Astrocyte (in vitro differentiated cells and primary cell): ENCODE measurements around the gene VPS37C. TPM values are rescaled to one million over a fixed set of nuclear protein-coding genes. Genes with fewer than 3 reads are reported as not detected.

Source experiments
- DNase-seq: peaks from one replicate; pipeline ENCODE4 v3.0.0-alpha.2; 2010; ENCODE audit warnings: low read depth
- FAIRE-seq: peaks from 2 replicates; lab custom pipeline; 2011; peaks lifted over from hg19 to GRCh38; lab: Jason Lieb, UNC
- H2AFZ ChIP-seq: 2 replicates; pipeline ENCODE4 v1.6.0; 2012; ENCODE audit warnings: low read depth, low read length, inconsistent platforms
- H3K27ac ChIP-seq: 2 replicates; pipeline ENCODE4 v1.5.1; 2011; ENCODE audit warnings: low read depth, low read length, inconsistent platforms
- H3K27me3 ChIP-seq: 2 replicates; pipeline ENCODE4 v1.6.0; 2011; ENCODE audit warnings: low read length, inconsistent platforms; ENCODE audit not compliant: insufficient read depth
- H3K36me3 ChIP-seq: 2 replicates; pipeline ENCODE4 v1.5.1; 2011; ENCODE audit warnings: low read length, inconsistent platforms; ENCODE audit not compliant: insufficient read depth
- H3K4me1 ChIP-seq: 2 replicates; pipeline ENCODE4 v1.5.1; 2011; ENCODE audit warnings: low read length, inconsistent platforms; ENCODE audit not compliant: insufficient read depth
- H3K4me2 ChIP-seq: 2 replicates; pipeline ENCODE4 v1.6.0; 2012; ENCODE audit warnings: low read length, inconsistent platforms
- H3K4me3 ChIP-seq: 2 replicates; pipeline ENCODE4 v1.5.1; 2011; ENCODE audit warnings: low read depth, mild to moderate bottlenecking, low read length, inconsistent platforms; ENCODE audit not compliant: insufficient read depth
- H3K79me2 ChIP-seq: 2 replicates; pipeline ENCODE4 v1.6.0; 2012; ENCODE audit warnings: mild to moderate bottlenecking, low read length, inconsistent platforms; ENCODE audit not compliant: insufficient read depth
- H3K9ac ChIP-seq: 2 replicates; pipeline ENCODE4 v1.6.0; 2012; ENCODE audit warnings: mild to moderate bottlenecking, low read length, inconsistent platforms
- H3K9me3 ChIP-seq: 2 replicates; pipeline ENCODE4 v1.5.1; 2012; ENCODE audit warnings: low read depth, mild to moderate bottlenecking, low read length, inconsistent platforms; ENCODE audit not compliant: insufficient read depth
- H4K20me1 ChIP-seq: 2 replicates; pipeline ENCODE4 v1.6.0; 2012; ENCODE audit warnings: low read length, inconsistent platforms; ENCODE audit not compliant: insufficient read depth
- H3K27ac Mint-ChIP-seq: one replicate; pipeline ENCODE4 v1.8.0; 2021; ENCODE audit warnings: mild to moderate bottlenecking, mixed read lengths; ENCODE audit not compliant: unreplicated experiment
- H3K27me3 Mint-ChIP-seq: one replicate; pipeline ENCODE4 v1.8.0; 2021; ENCODE audit warnings: low read depth, mixed read lengths; ENCODE audit not compliant: unreplicated experiment
- H3K36me3 Mint-ChIP-seq: one replicate; pipeline ENCODE4 v1.8.0; 2021; ENCODE audit warnings: low read depth, mixed read lengths; ENCODE audit not compliant: unreplicated experiment
- H3K4me1 Mint-ChIP-seq: one replicate; pipeline ENCODE4 v1.8.0; 2021; ENCODE audit warnings: low read depth, mixed read lengths; ENCODE audit not compliant: unreplicated experiment
- H3K4me3 Mint-ChIP-seq: one replicate; pipeline ENCODE4 v1.8.0; 2021; ENCODE audit warnings: mild to moderate bottlenecking, moderate library complexity, mixed read lengths; ENCODE audit not compliant: unreplicated experiment
- H3K9me3 Mint-ChIP-seq: one replicate; pipeline ENCODE4 v1.8.0; 2021; ENCODE audit warnings: mild to moderate bottlenecking, mixed read lengths; ENCODE audit not compliant: unreplicated experiment
- EZH2 ChIP-seq: IDR thresholded peaks from 2 replicates; pipeline ENCODE4 v1.6.1; 2012; ENCODE audit warnings: mild to moderate bottlenecking, low read length, inconsistent platforms; ENCODE audit not compliant: insufficient read depth
- total RNA-seq: library from RNA; stranded (reverse); gene quantifications from 2 replicates; pipeline ENCODE4 v1.2.1, GENCODE V29; 2021
- TF ChIP-seq, protein P1 (sequence below): IDR thresholded peaks from 2 replicates; pipeline ENCODE4 v1.5.1; 2011; ENCODE audit warnings: low read depth, mild to moderate bottlenecking, inconsistent platforms, low read length, moderate library complexity; ENCODE audit not compliant: insufficient read depth

The VPS37C gene
- total RNA-seq, 1 donor from 2014 or later, result 18.1 TPM

- Histone ChIP-seq H3K27me3 (no peaks in the 10 kb centered on the region), H3K4me2 (no peak overlapping the region), H3K4me1 (peaks cover 31% of the 10 kb centered on the region), H3K79me2 (peaks cover 75% of the 10 kb centered on the region), H2AFZ (no peak overlapping the region), H3K9me3 (no peaks in the 10 kb centered on the region), H3K36me3 (no peaks in the 10 kb centered on the region), H4K20me1 (peaks cover 33% of the 10 kb centered on the region), H3K27ac (no peak overlapping the region), H3K4me3 (no peak overlapping the region), H3K9ac (no peak overlapping the region)
- Mint-ChIP-seq H3K27ac (no peak overlapping the region), H3K27me3 (no peaks in the 10 kb centered on the region), H3K9me3 (peaks cover 4% of the 10 kb centered on the region), H3K36me3 (peaks cover 4% of the 10 kb centered on the region), H3K4me3 (no peak overlapping the region), H3K4me1 (peaks cover 50% of the 10 kb centered on the region)
- no peak for DNase-seq
- TF ChIP-seq EZH2, result no peak
- TF ChIP-seq, protein P1, sequence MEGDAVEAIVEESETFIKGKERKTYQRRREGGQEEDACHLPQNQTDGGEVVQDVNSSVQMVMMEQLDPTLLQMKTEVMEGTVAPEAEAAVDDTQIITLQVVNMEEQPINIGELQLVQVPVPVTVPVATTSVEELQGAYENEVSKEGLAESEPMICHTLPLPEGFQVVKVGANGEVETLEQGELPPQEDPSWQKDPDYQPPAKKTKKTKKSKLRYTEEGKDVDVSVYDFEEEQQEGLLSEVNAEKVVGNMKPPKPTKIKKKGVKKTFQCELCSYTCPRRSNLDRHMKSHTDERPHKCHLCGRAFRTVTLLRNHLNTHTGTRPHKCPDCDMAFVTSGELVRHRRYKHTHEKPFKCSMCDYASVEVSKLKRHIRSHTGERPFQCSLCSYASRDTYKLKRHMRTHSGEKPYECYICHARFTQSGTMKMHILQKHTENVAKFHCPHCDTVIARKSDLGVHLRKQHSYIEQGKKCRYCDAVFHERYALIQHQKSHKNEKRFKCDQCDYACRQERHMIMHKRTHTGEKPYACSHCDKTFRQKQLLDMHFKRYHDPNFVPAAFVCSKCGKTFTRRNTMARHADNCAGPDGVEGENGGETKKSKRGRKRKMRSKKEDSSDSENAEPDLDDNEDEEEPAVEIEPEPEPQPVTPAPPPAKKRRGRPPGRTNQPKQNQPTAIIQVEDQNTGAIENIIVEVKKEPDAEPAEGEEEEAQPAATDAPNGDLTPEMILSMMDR, result no peak
- no peak for FAIRE-seq
Measured at GRCh38 chr11:61155312-61155711, 5.9 kb downstream of the VPS37C start.

DNA sequence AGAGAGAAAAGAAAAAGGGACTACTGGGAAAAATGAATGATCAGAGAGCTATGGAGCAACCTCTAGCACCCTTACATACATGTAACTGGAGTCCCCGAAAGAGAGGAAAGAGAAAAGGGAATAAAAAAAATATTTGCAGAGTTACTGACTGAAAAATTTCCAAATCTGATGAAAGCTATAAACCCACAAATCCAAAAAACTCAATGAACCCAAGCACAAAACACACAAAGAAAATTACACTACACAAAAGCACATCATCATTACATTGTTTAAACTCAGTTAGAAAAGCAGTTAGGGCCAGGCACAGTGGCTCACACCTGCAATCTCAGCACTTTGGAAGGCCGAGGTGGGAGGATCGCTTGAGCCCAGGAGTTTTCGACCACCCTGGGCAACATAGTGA lies 6.7 kb downstream of the VPS37C start:
- TF ChIP-seq, protein P1, result no peak
- no peak for TF ChIP-seq EZH2
- H3K4me1 ChIP-seq, result peaks cover 27% of the 10 kb centered on the region
- Mint-ChIP-seq H3K4me1 (peaks cover 56% of the 10 kb centered on the region), H3K27ac (peak overlapping the region; percentile 99), H3K36me3 (peaks cover 4% of the 10 kb centered on the region), H3K9me3 (peaks cover 4% of the 10 kb centered on the region), H3K27me3 (no peaks in the 10 kb centered on the region), H3K4me3 (no peak overlapping the region)
- no peak for FAIRE-seq
- no peak overlapping the region for H3K4me3 ChIP-seq
- no peak overlapping the region for H3K4me2 ChIP-seq
- H3K27me3 ChIP-seq, result no peaks in the 10 kb centered on the region
- H3K36me3 ChIP-seq, result no peaks in the 10 kb centered on the region
- no peak overlapping the region for H3K27ac ChIP-seq
- H2AFZ ChIP-seq, result no peak overlapping the region
- H3K9me3 ChIP-seq, result no peaks in the 10 kb centered on the region
- H3K9ac ChIP-seq, result no peak overlapping the region
- DNase-seq, result no peak
- peaks cover 41% of the 10 kb centered on the region for H4K20me1 ChIP-seq
- H3K79me2 ChIP-seq, result peaks cover 80% of the 10 kb centered on the region

GRCh38 chr11:61153593-61154095 lies 7.6 kb downstream of the VPS37C start:
- Histone ChIP-seq H3K4me1 (peaks cover 20% of the 10 kb centered on the region), H3K4me3 (no peak overlapping the region), H3K9ac (peak overlapping the region; percentile 45)

More at GRCh38 chr11:61153593-61154095, 7.6 kb downstream of the VPS37C start:
- peak; percentile 60 for DNase-seq
- no peak overlapping the region for H2AFZ ChIP-seq
- peak overlapping the region; percentile 78 for H3K4me2 ChIP-seq
- Mint-ChIP-seq H3K36me3 (peaks cover 4% of the 10 kb centered on the region), H3K27ac (peak overlapping the region; percentile 99), H3K4me3 (peak overlapping the region; percentile 51), H3K9me3 (peaks cover 4% of the 10 kb centered on the region), H3K4me1 (peaks cover 59% of the 10 kb centered on the region), H3K27me3 (no peaks in the 10 kb centered on the region)
- FAIRE-seq, result no peak
- no peaks in the 10 kb centered on the region for H3K36me3 ChIP-seq
- H3K27ac ChIP-seq, result peak overlapping the region; percentile 70
- H3K27me3 ChIP-seq, result no peaks in the 10 kb centered on the region
- H3K79me2 ChIP-seq, result peaks cover 83% of the 10 kb centered on the region
- no peak for TF ChIP-seq EZH2
- TF ChIP-seq, protein P1, result no peak
- peaks cover 46% of the 10 kb centered on the region for H4K20me1 ChIP-seq
- no peaks in the 10 kb centered on the region for H3K9me3 ChIP-seq
